C4-2B (cell line): ENCODE data around the gene SLC17A4.

Experiments used
- H3K27ac ChIP-seq: fragments of 450-650 bp; 2 replicates; pipeline ENCODE4 v1.5.1; 2017
- CTCF ChIP-seq: fragments of 450-650 bp; conservative IDR thresholded peaks from 2 replicates; pipeline ENCODE4 v1.5.1; 2017; ENCODE audit warnings: mild to moderate bottlenecking
- ZFX ChIP-seq: fragments of 450-650 bp; IDR thresholded peaks from 2 replicates; pipeline ENCODE4 v1.6.1; 2017

Gene SLC17A4

GRCh38 chr6:25717866-25718740 lies 36.4 kb upstream of the SLC17A4 start:
- no peak overlapping the region for H3K27ac ChIP-seq
- TF ChIP-seq CTCF (peak; percentile 86), ZFX (no peak)

DNA sequence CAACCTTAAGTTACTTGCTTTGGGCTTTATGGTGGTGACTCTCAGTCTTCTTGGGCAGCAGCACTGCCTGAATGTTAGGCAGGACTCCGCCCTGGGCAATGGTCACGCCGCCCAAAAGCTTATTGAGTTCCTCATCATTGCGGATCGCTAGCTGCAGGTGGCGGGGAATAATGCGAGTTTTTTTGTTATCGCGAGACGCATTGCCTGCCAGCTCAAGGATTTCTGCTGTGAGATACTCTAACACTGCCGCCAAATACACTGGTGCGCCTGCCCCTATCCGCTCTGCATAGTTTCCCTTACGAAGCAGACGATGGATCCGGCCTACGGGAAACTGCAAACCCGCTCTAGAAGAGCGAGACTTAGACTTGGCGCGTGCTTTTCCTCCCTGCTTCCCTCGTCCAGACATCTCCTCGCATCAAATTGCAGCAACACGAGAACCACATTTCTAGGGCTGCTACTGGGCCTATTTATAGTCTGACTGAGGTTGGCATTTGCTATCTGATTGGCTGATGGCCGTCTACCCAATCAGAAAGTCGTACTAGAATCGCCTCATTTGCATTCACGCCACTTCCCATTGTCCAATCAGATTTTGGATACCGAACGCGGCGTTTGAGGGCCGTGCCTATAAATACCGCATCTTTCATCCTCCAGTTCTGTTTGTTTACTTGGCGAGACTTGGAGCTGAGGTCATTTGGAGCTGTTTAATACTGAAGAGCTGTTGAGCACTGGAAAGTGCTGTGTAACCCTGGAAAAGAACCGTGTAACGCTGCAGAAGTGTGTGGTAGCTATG lies 28.2 kb upstream of the SLC17A4 start:
- H3K27ac ChIP-seq: no peak overlapping the region
- TF ChIP-seq CTCF (no peak), ZFX (no peak)

DNA sequence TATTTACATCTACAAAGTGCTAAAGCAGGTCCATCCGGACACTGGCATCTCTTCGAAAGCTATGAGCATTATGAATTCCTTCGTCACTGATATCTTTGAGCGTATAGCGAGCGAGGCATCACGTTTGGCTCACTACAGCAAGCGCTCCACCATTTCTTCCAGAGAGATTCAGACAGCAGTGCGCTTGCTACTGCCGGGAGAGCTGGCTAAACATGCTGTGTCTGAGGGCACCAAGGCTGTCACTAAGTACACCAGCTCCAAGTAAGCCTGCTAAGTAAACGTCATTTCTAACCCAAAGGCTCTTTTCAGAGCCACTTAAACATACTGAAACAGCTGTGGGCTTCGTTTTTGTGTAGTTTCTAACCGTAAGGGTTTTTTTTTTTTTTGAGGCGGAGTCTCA lies 27.5 kb upstream of the SLC17A4 start:
- no peak overlapping the region for H3K27ac ChIP-seq
- no peak for TF ChIP-seq ZFX
- no peak for TF ChIP-seq CTCF

DNA sequence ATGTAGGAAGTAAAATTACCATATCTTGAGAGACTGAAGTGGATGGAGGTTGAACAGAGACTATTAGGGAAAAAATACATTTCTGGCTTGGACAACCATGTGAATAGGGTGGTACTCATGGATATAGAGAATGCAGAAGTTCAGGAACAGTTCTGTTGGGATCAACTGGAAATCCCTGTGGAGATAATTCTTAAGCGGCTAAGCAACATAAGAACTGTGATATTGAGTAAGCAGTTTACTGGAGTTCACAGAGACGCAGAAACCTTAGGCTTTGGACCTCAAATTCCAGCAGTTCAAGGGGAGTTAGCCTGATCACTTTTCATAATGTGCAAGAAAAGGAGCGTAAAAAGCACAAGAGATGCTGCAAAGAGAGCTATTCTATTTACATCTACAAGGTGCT lies 23.6 kb upstream of the SLC17A4 start:
- TF ChIP-seq ZFX (no peak), CTCF (no peak)
- no peak overlapping the region for H3K27ac ChIP-seq

- no peak overlapping the region for H3K27ac ChIP-seq
- no peak for TF ChIP-seq CTCF
Observed at GRCh38 chr6:25731721-25732120, 22.8 kb upstream of the SLC17A4 start.

DNA sequence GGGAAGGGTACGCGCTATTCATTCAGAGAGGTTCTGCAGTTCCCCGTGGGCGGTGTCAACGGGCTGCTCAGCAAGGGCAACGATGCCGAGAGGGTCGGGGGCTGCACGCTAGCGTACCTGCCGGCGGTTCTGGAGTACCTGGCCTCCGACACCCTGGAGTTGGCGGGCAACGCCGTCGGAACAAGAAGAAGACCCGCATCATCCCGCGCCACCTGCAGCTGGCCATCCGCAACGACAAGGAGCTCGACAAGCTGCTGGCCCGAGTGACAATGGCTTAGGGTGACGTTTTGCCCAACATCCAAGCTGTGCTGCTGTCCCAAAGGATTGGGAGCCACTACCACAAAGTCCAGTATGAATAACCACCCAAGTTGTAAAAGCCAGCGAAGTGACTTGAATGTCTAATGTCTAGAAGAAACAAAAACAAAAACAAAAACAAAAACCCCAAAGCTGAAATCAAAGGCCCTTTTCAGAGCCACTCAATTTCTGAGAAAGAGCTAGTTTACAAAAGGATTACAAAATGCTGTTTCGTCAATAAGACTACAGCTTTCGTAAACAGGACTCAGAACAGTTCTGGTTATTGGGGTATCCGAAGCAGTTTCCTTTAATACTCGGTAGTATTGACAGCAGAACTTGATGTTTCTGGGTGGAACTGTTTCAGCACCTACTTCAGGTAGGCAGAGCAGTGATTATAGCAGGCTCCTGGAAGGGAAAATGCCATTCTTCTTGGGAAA lies 21.9 kb upstream of the SLC17A4 start:
- no peak for TF ChIP-seq ZFX
- H3K27ac ChIP-seq: no peak overlapping the region

GRCh38 chr6:25735261-25735660 lies 19.3 kb upstream of the SLC17A4 start:
- TF ChIP-seq CTCF (no peak), ZFX (no peak)
- no peak overlapping the region for H3K27ac ChIP-seq
